H9 (cell line): ENCODE data around the gene IRF1. TPM values are rescaled to one million over a fixed set of nuclear protein-coding genes. Genes with fewer than 3 reads are reported as not detected.

ENCODE experiments used
- DNase-seq: peaks from one replicate; pipeline ENCODE4 v3.0.0-alpha.2; 2017
- H2AFZ ChIP-seq: one replicate; pipeline ENCODE4 v1.6.1; 2013; ENCODE audit warnings: mild to moderate bottlenecking, low read length, control low read depth, moderate library complexity
- H2AK5ac ChIP-seq: 2 replicates; pipeline ENCODE4 v1.6.1; 2013; ENCODE audit warnings: low read length, control low read depth, mixed read lengths; ENCODE audit not compliant: insufficient read length
- H2BK120ac ChIP-seq: one replicate; pipeline ENCODE4 v1.6.1; 2013; ENCODE audit warnings: low read depth, mild to moderate bottlenecking, low read length, control low read depth, inconsistent platforms; ENCODE audit not compliant: poor library complexity, severe bottlenecking
- H2BK12ac ChIP-seq: 2 replicates; pipeline ENCODE4 v1.6.1; 2013; ENCODE audit warnings: low read length, control low read depth, mixed read lengths, low read depth; ENCODE audit not compliant: insufficient read length
- H2BK15ac ChIP-seq: 2 replicates; pipeline ENCODE4 v1.6.1; 2013; ENCODE audit warnings: low read depth, low read length, control low read depth
- H2BK20ac ChIP-seq: one replicate; pipeline ENCODE4 v1.6.1; 2013; ENCODE audit warnings: low read depth, mild to moderate bottlenecking, low read length, control low read depth, inconsistent platforms; ENCODE audit not compliant: poor library complexity, severe bottlenecking
- H2BK5ac ChIP-seq: 2 replicates; pipeline ENCODE4 v1.6.1; 2013; ENCODE audit warnings: low read length, control low read depth, mixed read lengths; ENCODE audit not compliant: insufficient read length
- H3K14ac ChIP-seq: 2 replicates; pipeline ENCODE4 v1.6.1; 2013; ENCODE audit warnings: low read length, control low read depth; ENCODE audit not compliant: insufficient read depth
- H3K18ac ChIP-seq: 2 replicates; pipeline ENCODE4 v1.6.1; 2013; ENCODE audit warnings: low read depth, mild to moderate bottlenecking, mixed read lengths, low read length, control low read depth; ENCODE audit not compliant: insufficient read length
- H3K23ac ChIP-seq: 2 replicates; pipeline ENCODE4 v1.6.1; 2013; ENCODE audit warnings: low read length, control low read depth, mixed read lengths, low read depth; ENCODE audit not compliant: insufficient read length
- H3K23me2 ChIP-seq: 2 replicates; pipeline ENCODE4 v1.6.1; 2013; ENCODE audit warnings: low read depth, mild to moderate bottlenecking, mixed read lengths, low read length, control low read depth; ENCODE audit not compliant: insufficient read length, poor library complexity, severe bottlenecking
- H3K27ac ChIP-seq: 2 replicates; pipeline ENCODE4 v1.5.1; 2013; ENCODE audit warnings: low read length, control low read depth, mixed read lengths, low read depth; ENCODE audit not compliant: insufficient read length
- H3K27me3 ChIP-seq: 2 replicates; pipeline ENCODE4 v1.6.1; 2013; ENCODE audit warnings: low read length, control low read depth, inconsistent platforms; ENCODE audit not compliant: insufficient read depth
- H3K4ac ChIP-seq: 2 replicates; pipeline ENCODE4 v1.6.1; 2013; ENCODE audit warnings: low read depth, mild to moderate bottlenecking, control low read depth, inconsistent platforms, low read length, moderate library complexity
- H3K4me1 ChIP-seq: 2 replicates; pipeline ENCODE4 v1.6.1; 2013; ENCODE audit warnings: low read length, control low read depth, inconsistent platforms; ENCODE audit not compliant: insufficient read depth
- H3K4me2 ChIP-seq: 2 replicates; pipeline ENCODE4 v1.6.1; 2013; ENCODE audit warnings: low read length, control low read depth, mixed read lengths; ENCODE audit not compliant: insufficient read length, insufficient read depth
- H3K56ac ChIP-seq: 2 replicates; pipeline ENCODE4 v1.6.1; 2013; ENCODE audit warnings: low read depth, mild to moderate bottlenecking, mixed read lengths, low read length, control low read depth; ENCODE audit not compliant: insufficient read length
- H3K79me1 ChIP-seq: 2 replicates; pipeline ENCODE4 v1.6.1; 2013; ENCODE audit warnings: low read depth, mild to moderate bottlenecking, moderate library complexity, low read length, control low read depth, inconsistent platforms; ENCODE audit not compliant: insufficient read depth, poor library complexity, severe bottlenecking
- H3K79me2 ChIP-seq: 2 replicates; pipeline ENCODE4 v1.6.1; 2013; ENCODE audit warnings: low read length, control low read depth, inconsistent platforms; ENCODE audit not compliant: insufficient read depth
- H3K9ac ChIP-seq: 2 replicates; pipeline ENCODE4 v1.6.1; 2013; ENCODE audit warnings: low read length, control low read depth, mixed read lengths; ENCODE audit not compliant: insufficient read length; ENCODE audit errors: extremely low read depth
- H3K9me3 ChIP-seq: one replicate; pipeline ENCODE4 v1.6.1; 2013; ENCODE audit warnings: low read depth, low read length, inconsistent platforms; ENCODE audit not compliant: control insufficient read depth
- H3T11ph ChIP-seq: one replicate; pipeline ENCODE4 v1.6.1; 2013; ENCODE audit warnings: mild to moderate bottlenecking, low read length, control low read depth, inconsistent platforms
- H4K20me1 ChIP-seq: one replicate; pipeline ENCODE4 v1.6.1; 2013; ENCODE audit not compliant: control insufficient read depth, insufficient read length, insufficient read depth
- H4K5ac ChIP-seq: 2 replicates; pipeline ENCODE4 v1.6.1; 2013; ENCODE audit warnings: low read depth, mild to moderate bottlenecking, mixed read lengths, low read length, control low read depth; ENCODE audit not compliant: insufficient read length
- H4K8ac ChIP-seq: replicated peaks from 2 replicates; pipeline ENCODE4 v1.6.1; 2013; ENCODE audit warnings: low read length, control low read depth, mixed read lengths, low read depth; ENCODE audit not compliant: insufficient read length
- H4K91ac ChIP-seq: 2 replicates; pipeline ENCODE4 v1.6.1; 2013; ENCODE audit warnings: low read depth, mild to moderate bottlenecking, moderate library complexity, mixed read lengths, low read length, control low read depth; ENCODE audit not compliant: insufficient read length
- H3K27ac Mint-ChIP-seq, 3 experiments: 2 replicates in 2 of 3; 3 replicates in 1 of 3; pipeline ENCODE4 v1.8.0; 2020 to 2021; ENCODE audit warnings: mixed read lengths in 3 of 3, mild to moderate bottlenecking in 1 of 3, moderate library complexity in 1 of 3
- H3K27me3 Mint-ChIP-seq: 2 replicates; pipeline ENCODE4 v1.8.0; 2021; ENCODE audit warnings: low read depth, mild to moderate bottlenecking, moderate library complexity, mixed read lengths
- H3K36me3 Mint-ChIP-seq, 3 experiments: 2 replicates in 2 of 3; 3 replicates in 1 of 3; pipeline ENCODE4 v1.8.0; 2020 to 2021; ENCODE audit warnings: low read depth in 3 of 3, mixed read lengths in 3 of 3; ENCODE audit not compliant: insufficient read depth in 1 of 3
- H3K4me1 Mint-ChIP-seq, 2 experiments: 2 replicates each; pipeline ENCODE4 v1.8.0; 2020; ENCODE audit warnings: mixed read lengths in 2 of 2
- H3K4me3 Mint-ChIP-seq, 2 experiments: 2 replicates in 1 of 2; 3 replicates in 1 of 2; pipeline ENCODE4 v1.8.0; 2020 to 2021; ENCODE audit warnings: mild to moderate bottlenecking in 2 of 2, mixed read lengths in 2 of 2, moderate library complexity in 1 of 2
- H3K9me3 Mint-ChIP-seq, 2 experiments: 2 replicates in 1 of 2; 3 replicates in 1 of 2; pipeline ENCODE4 v1.8.0; 2020; ENCODE audit warnings: mild to moderate bottlenecking in 2 of 2, mixed read lengths in 2 of 2, moderate library complexity in 1 of 2
- CTCF ChIP-seq: fragments of 200-600 bp; sonication (generic); conservative IDR thresholded peaks from 3 replicates; pipeline ENCODE4 v1.8.0; 2021; ENCODE audit warnings: antibody characterized with exemption, mild to moderate bottlenecking
- WGBS: extraction: QIAGEN DNeasy Blood & Tissue Kit; methylation state at CpG from one replicate; pipeline ENCODE4 v1.1.7; 2013; ENCODE audit warnings: missing lambda C conversion rate, low lambda C conversion rate, mixed read lengths; ENCODE audit not compliant: insufficient read length; ENCODE audit errors: extremely low coverage; 5-methylcytosine and 5-hydroxymethylcytosine counted together
- total RNA-seq: library from RNA; stranded (reverse); gene quantifications from 2 replicates; pipeline ENCODE4 v1.2.1, GENCODE V29; 2021

The IRF1 gene
- total RNA-seq, 1 experiment from 2014 or later: 8.7 TPM

DNA sequence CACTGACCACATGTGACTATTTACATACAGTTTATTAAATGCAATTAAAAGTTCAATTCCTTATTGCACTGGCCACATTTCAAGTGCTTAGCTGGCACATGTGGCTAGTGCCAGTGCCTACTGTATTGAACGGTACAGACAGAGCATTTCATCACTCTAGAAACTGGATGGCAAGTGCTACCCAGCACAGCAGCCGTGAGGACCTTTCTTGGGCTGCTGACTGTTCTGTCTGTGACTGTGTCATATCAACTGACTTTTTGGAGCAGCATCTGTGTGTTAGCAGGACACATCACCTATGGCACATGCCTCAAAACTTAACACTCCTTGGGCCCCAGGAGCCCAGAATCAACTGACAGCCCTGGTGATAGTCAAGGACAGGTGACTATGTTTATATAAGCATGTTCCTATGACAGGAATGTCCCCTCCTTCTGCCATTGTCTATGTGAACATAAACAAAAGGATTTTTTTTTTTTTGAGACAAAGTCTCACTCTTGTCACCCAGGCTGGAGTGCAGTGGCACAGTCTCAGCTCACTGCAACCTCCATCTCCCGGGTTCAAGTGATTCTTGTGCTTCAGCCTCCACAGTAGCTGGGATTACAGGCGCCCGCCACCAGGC lies 8.9 kb downstream of the IRF1 start:
- TF ChIP-seq CTCF: no peak
- Mint-ChIP-seq H3K27me3 (no peaks in the 10 kb centered on the region), H3K4me1 (no peaks in the 10 kb centered on the region), H3K27ac (no peak overlapping the region), H3K4me3 (no peak overlapping the region), H3K9me3 (no peaks in the 10 kb centered on the region; a peak in 1 of 5 replicates), H3K36me3 (peaks cover 11 to 33% (median 26%) of the 10 kb centered on the region in 3 experiments)
- H3K23me2 ChIP-seq: no peaks in the 10 kb centered on the region
- no peak overlapping the region for H3K27ac ChIP-seq
- no peak overlapping the region for H3K56ac ChIP-seq
- H3K4me1 ChIP-seq: no peaks in the 10 kb centered on the region
- H3K79me2 ChIP-seq: no peaks in the 10 kb centered on the region
- H3K18ac ChIP-seq: no peak overlapping the region
- H2BK120ac ChIP-seq: no peak overlapping the region
- H4K8ac ChIP-seq: no peak overlapping the region
- no peak overlapping the region for H2BK5ac ChIP-seq
- H3K9me3 ChIP-seq: no peaks in the 10 kb centered on the region
- H2BK20ac ChIP-seq: no peak overlapping the region
- H3K23ac ChIP-seq: no peak overlapping the region
- WGBS: no CpG with 5 or more reads among the region's 5 CpGs
- no peak overlapping the region for H4K91ac ChIP-seq
- H3K4me2 ChIP-seq: no peak overlapping the region
- H2BK12ac ChIP-seq: no peak overlapping the region
- H2BK15ac ChIP-seq: no peak overlapping the region
- H3K27me3 ChIP-seq: no peaks in the 10 kb centered on the region
- no peak overlapping the region for H2AFZ ChIP-seq
- no peak overlapping the region for H3K9ac ChIP-seq
- H3K14ac ChIP-seq: no peak overlapping the region
- no peak overlapping the region for H3T11ph ChIP-seq
- no peaks in the 10 kb centered on the region for H4K20me1 ChIP-seq
- DNase-seq: no peak
- no peaks in the 10 kb centered on the region for H3K79me1 ChIP-seq
- H4K5ac ChIP-seq: no peak overlapping the region
- H3K4ac ChIP-seq: no peak overlapping the region
- no peak overlapping the region for H2AK5ac ChIP-seq
